ENCODE results near the gene SFMBT2. TPM values are rescaled to one million over a fixed set of nuclear protein-coding genes. Genes with fewer than 3 reads are reported as not detected.

Gene SFMBT2
- total and polyA plus RNA-seq, 2 donors: 5.0 to 30.9 TPM

DNA sequence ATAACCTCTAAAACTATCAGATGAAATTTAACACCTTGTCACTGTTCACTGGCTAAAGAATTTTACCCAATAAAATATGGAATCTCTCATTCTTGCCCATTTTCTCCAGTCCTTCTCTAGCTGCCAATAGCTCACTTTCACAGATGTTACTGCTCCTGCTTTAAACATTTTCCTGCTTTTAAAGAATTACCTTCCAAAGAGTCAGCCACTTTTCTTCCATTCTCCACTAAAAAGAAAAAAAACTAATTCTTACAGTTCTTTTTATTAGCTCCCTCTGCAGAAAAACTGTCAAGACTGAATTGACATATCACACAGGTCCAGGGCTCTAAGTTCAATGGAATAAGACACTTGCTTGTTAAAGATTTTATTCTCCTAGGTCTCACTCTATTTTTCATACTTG lies 114.8 kb downstream of the SFMBT2 start:
- H3K36me3 ChIP-seq (ENCODE audit: insufficient read depth): no peaks in the 10 kb centered on the region
- H3K27ac ChIP-seq (ENCODE audit: low read depth): no peak overlapping the region
- no peak for DNase-seq (ENCODE audit: extremely low spot score)
- no peak overlapping the region for H3K4me3 ChIP-seq (ENCODE audit: low read depth, low read length)
- no peaks in the 10 kb centered on the region for H3K4me1 ChIP-seq (ENCODE audit: insufficient read depth)

- WGBS: 88% methylated on average over 3 of the region's 3 CpGs
- DNase-seq (ENCODE audit: extremely low spot score): no peak
- Histone ChIP-seq H3K4me3 (ENCODE audit: low read depth, low read length) (no peak overlapping the region), H3K36me3 (ENCODE audit: insufficient read depth) (no peaks in the 10 kb centered on the region), H3K4me1 (ENCODE audit: insufficient read depth) (no peaks in the 10 kb centered on the region), H3K27ac (ENCODE audit: low read depth) (no peak overlapping the region)
These were observed 117.4 kb downstream of the SFMBT2 start for GRCh38 chr10:7293378-7293920.

GRCh38 chr10:7291487-7292270 lies 119.2 kb downstream of the SFMBT2 start:
- 80% methylated on average over 8 of the region's 8 CpGs for WGBS
- Histone ChIP-seq H3K4me3 (ENCODE audit: low read depth, low read length) (no peak overlapping the region), H3K4me1 (ENCODE audit: insufficient read depth) (no peaks in the 10 kb centered on the region), H3K27ac (ENCODE audit: low read depth) (no peak overlapping the region), H3K36me3 (ENCODE audit: insufficient read depth) (no peaks in the 10 kb centered on the region)
- DNase-seq (ENCODE audit: extremely low spot score): no peak

GRCh38 chr10:7288060-7288690 lies 122.7 kb downstream of the SFMBT2 start:
- WGBS: 95% methylated on average over 12 of the region's 12 CpGs
- Histone ChIP-seq H3K27ac (ENCODE audit: low read depth) (no peak overlapping the region), H3K4me1 (ENCODE audit: insufficient read depth) (no peaks in the 10 kb centered on the region), H3K4me3 (ENCODE audit: low read depth, low read length) (no peak overlapping the region), H3K36me3 (ENCODE audit: insufficient read depth) (no peaks in the 10 kb centered on the region)
- no peak for DNase-seq (ENCODE audit: extremely low spot score)

DNA sequence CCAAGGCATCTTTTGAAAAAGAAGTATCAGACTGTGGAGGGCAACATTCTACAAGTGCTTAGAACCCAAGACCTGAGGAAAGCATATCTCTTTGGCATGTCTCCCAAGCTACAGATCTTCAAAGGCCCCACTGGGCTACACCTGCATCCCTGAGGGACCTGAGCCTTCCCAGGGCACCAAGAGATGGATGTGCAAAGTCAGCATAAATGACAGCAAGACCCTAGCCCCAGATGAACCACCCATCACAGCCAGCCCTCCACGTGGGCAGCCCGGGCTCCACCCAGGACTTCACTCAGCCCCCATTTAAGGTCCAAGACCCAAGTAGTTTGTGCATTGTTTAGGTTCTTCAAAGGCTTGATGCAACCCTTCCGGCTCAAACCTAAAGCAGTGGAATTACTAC lies 123.5 kb downstream of the SFMBT2 start:
- Histone ChIP-seq H3K4me1 (ENCODE audit: insufficient read depth) (no peaks in the 10 kb centered on the region), H3K27ac (ENCODE audit: low read depth) (no peak overlapping the region), H3K36me3 (ENCODE audit: insufficient read depth) (no peaks in the 10 kb centered on the region), H3K4me3 (ENCODE audit: low read depth, low read length) (no peak overlapping the region)
- WGBS: 97% methylated on average over 3 of the region's 3 CpGs
- DNase-seq (ENCODE audit: extremely low spot score): no peak

GRCh38 chr10:7285522-7286322 lies 125.1 kb downstream of the SFMBT2 start:
- no peak for DNase-seq (ENCODE audit: extremely low spot score)
- WGBS: 88% methylated on average over 6 of the region's 6 CpGs
- no peaks in the 10 kb centered on the region for H3K4me1 ChIP-seq (ENCODE audit: insufficient read depth)
- H3K4me3 ChIP-seq (ENCODE audit: low read depth, low read length): no peak overlapping the region
- no peaks in the 10 kb centered on the region for H3K36me3 ChIP-seq (ENCODE audit: insufficient read depth)
- no peak overlapping the region for H3K27ac ChIP-seq (ENCODE audit: low read depth)

DNA sequence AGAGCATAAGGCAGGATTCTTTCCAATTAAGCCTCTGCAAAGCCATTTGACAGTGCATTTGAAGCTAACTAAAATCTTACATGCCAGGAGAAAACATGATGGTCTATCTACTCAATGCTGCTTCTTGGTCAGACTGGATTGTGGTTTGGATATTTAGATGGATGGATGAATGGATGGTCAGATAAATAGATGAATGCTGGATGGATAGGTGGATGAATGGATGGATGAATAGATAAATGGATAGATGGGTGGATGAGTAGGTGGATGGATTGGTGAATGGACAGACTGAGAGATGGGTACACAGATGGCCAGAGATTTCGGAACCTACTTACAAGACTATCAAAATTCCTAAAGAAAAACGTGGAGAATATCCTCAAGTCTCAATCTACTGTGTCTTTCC lies 127.6 kb downstream of the SFMBT2 start:
- H3K27ac ChIP-seq (ENCODE audit: low read depth): no peak overlapping the region
- no peak for DNase-seq (ENCODE audit: extremely low spot score)
- 91% methylated on average over 2 of the region's 2 CpGs for WGBS
- no peak overlapping the region for H3K4me3 ChIP-seq (ENCODE audit: low read depth, low read length)
- H3K4me1 ChIP-seq (ENCODE audit: insufficient read depth): no peaks in the 10 kb centered on the region
- H3K36me3 ChIP-seq (ENCODE audit: insufficient read depth): no peaks in the 10 kb centered on the region

- no peaks in the 10 kb centered on the region for H3K36me3 ChIP-seq (ENCODE audit: insufficient read depth)
- H3K27ac ChIP-seq (ENCODE audit: low read depth): no peak overlapping the region
- DNase-seq (ENCODE audit: extremely low spot score): no peak
- no peak overlapping the region for H3K4me3 ChIP-seq (ENCODE audit: low read depth, low read length)
- WGBS: 73% methylated on average over 7 of the region's 7 CpGs
- H3K4me1 ChIP-seq (ENCODE audit: insufficient read depth): no peaks in the 10 kb centered on the region
These were observed 128.4 kb downstream of the SFMBT2 start for GRCh38 chr10:7282457-7282856.

GRCh38 chr10:7281429-7281828 lies 129.4 kb downstream of the SFMBT2 start:
- Histone ChIP-seq H3K27ac (ENCODE audit: low read depth) (no peak overlapping the region), H3K4me3 (ENCODE audit: low read depth, low read length) (no peak overlapping the region), H3K4me1 (ENCODE audit: insufficient read depth) (no peaks in the 10 kb centered on the region), H3K36me3 (ENCODE audit: insufficient read depth) (no peaks in the 10 kb centered on the region)
- DNase-seq (ENCODE audit: extremely low spot score): no peak
- 94% methylated on average over 6 of the region's 6 CpGs for WGBS

GRCh38 chr10:7279303-7279702 lies 131.5 kb downstream of the SFMBT2 start:
- no peaks in the 10 kb centered on the region for H3K36me3 ChIP-seq (ENCODE audit: insufficient read depth)
- H3K4me3 ChIP-seq (ENCODE audit: low read depth, low read length): no peak overlapping the region
- WGBS: 94% methylated on average over 5 of the region's 5 CpGs
- DNase-seq (ENCODE audit: extremely low spot score): no peak
- H3K27ac ChIP-seq (ENCODE audit: low read depth): no peak overlapping the region
- no peaks in the 10 kb centered on the region for H3K4me1 ChIP-seq (ENCODE audit: insufficient read depth)

GRCh38 chr10:7277867-7278266 lies 133.0 kb downstream of the SFMBT2 start:
- H3K4me3 ChIP-seq (ENCODE audit: low read depth, low read length): no peak overlapping the region
- no peaks in the 10 kb centered on the region for H3K4me1 ChIP-seq (ENCODE audit: insufficient read depth)
- no peak overlapping the region for H3K27ac ChIP-seq (ENCODE audit: low read depth)
- WGBS: 61% methylated on average over 6 of the region's 6 CpGs
- no peak for DNase-seq (ENCODE audit: extremely low spot score)
- H3K36me3 ChIP-seq (ENCODE audit: insufficient read depth): no peaks in the 10 kb centered on the region

- H3K36me3 ChIP-seq (ENCODE audit: insufficient read depth): no peaks in the 10 kb centered on the region
- 33% methylated on average over 2 of the region's 2 CpGs for WGBS
- H3K27ac ChIP-seq (ENCODE audit: low read depth): no peak overlapping the region
- DNase-seq (ENCODE audit: extremely low spot score): no peak
- H3K4me3 ChIP-seq (ENCODE audit: low read depth, low read length): no peak overlapping the region
- no peaks in the 10 kb centered on the region for H3K4me1 ChIP-seq (ENCODE audit: insufficient read depth)
These were observed 133.4 kb downstream of the SFMBT2 start for GRCh38 chr10:7277432-7277831.

DNA sequence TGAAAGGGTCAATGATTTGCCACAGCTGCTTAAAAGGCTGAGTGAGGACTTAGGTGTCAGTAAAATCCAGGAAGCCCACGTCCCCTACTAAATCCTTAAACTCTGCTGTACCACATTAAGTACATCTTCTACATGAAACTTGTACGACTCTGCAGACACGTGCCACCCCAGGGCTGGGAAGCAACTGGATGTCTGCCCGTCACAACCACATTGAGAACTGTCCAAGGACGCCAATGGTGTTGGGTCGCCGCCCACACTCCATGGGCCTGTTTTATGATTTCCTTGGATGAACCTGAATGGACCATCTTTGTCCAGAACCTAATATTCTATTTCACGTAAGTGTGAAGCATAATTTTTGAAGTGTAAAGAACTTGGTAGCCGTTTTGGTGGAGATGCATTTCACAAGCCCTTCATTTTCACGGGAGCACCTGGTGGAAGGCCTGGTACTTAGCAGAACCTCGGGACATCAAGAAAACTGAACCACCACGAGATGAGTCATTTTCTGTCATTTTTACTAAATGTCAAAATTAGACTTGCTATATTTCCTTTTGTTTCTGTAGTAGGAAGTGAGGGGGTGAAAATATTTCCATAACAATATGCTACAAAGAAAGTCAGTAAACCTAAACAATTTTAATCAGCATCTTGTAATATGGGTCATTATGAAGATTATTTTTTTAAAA lies 134.9 kb downstream of the SFMBT2 start:
- Histone ChIP-seq H3K4me1 (ENCODE audit: insufficient read depth) (no peaks in the 10 kb centered on the region), H3K27ac (ENCODE audit: low read depth) (no peak overlapping the region), H3K4me3 (ENCODE audit: low read depth, low read length) (no peak overlapping the region), H3K36me3 (ENCODE audit: insufficient read depth) (no peaks in the 10 kb centered on the region)
- WGBS: 86% methylated on average over 12 of the region's 12 CpGs
- DNase-seq (ENCODE audit: extremely low spot score): no peak
